Liver (tissue), 3 donors: Measurements from ENCODE around the gene GPR89B.

Experiments used
- CTCF ChIP-seq: fragments of 150-350 bp; IDR thresholded peaks from 2 replicates; pipeline ENCODE4 v1.5.1; 2017; ENCODE audit warnings: improper control_type of control experiment, low read depth, low read length; ENCODE audit not compliant: missing input control
- EGR1 ChIP-seq, 2 donors: IDR thresholded peaks; 2 replicates each; pipeline ENCODE4 v1.6.1; 2016 to 2018; ENCODE audit warnings: antibody characterized with exemption in 2 of 2, low read depth in 2 of 2
- FOXA2 ChIP-seq: IDR thresholded peaks from 2 replicates; pipeline ENCODE4 v1.6.1; 2016; ENCODE audit warnings: antibody characterized with exemption
- RAD21 ChIP-seq, 2 donors: IDR thresholded peaks; 2 replicates each; pipeline ENCODE4 v1.6.1; 2016; ENCODE audit warnings: antibody characterized with exemption in 2 of 2, mild to moderate bottlenecking in 2 of 2
- SP1 ChIP-seq: IDR thresholded peaks from 2 replicates; pipeline ENCODE4 v1.6.1; 2018; ENCODE audit warnings: antibody characterized with exemption, mild to moderate bottlenecking
- TAF1 ChIP-seq: conservative IDR thresholded peaks from 2 replicates; pipeline ENCODE4 v1.6.1; 2016; ENCODE audit warnings: antibody characterized with exemption, mild to moderate bottlenecking
- YY1 ChIP-seq: IDR thresholded peaks from 2 replicates; pipeline ENCODE4 v1.6.1; 2016; ENCODE audit warnings: antibody characterized with exemption, mild to moderate bottlenecking
- ZBTB33 ChIP-seq: IDR thresholded peaks from 2 replicates; pipeline ENCODE4 v1.6.1; 2016; ENCODE audit warnings: antibody characterized with exemption
- TF ChIP-seq, protein P1 (sequence below): IDR thresholded peaks from 2 replicates; pipeline ENCODE4 v1.6.1; 2016; ENCODE audit warnings: antibody characterized with exemption
- TF ChIP-seq, protein P2 (sequence below): IDR thresholded peaks from 2 replicates; pipeline ENCODE4 v1.6.1; 2016; ENCODE audit warnings: antibody characterized with exemption, mild to moderate bottlenecking
- donor health status: healthy.
- donor health status: healthy.

GRCh38 chr1:147919896-147920295 is 8.3 kb upstream of the GPR89B start:
- TF ChIP-seq EGR1 (IDR thresholded peaks at IDR 0.05; ENCODE audit: low read depth in 2 of 2), result no peak
- TF ChIP-seq, protein P1, sequence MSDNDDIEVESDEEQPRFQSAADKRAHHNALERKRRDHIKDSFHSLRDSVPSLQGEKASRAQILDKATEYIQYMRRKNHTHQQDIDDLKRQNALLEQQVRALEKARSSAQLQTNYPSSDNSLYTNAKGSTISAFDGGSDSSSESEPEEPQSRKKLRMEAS, result no peak
- TF ChIP-seq CTCF, result no peak
- TF ChIP-seq, protein P2, sequence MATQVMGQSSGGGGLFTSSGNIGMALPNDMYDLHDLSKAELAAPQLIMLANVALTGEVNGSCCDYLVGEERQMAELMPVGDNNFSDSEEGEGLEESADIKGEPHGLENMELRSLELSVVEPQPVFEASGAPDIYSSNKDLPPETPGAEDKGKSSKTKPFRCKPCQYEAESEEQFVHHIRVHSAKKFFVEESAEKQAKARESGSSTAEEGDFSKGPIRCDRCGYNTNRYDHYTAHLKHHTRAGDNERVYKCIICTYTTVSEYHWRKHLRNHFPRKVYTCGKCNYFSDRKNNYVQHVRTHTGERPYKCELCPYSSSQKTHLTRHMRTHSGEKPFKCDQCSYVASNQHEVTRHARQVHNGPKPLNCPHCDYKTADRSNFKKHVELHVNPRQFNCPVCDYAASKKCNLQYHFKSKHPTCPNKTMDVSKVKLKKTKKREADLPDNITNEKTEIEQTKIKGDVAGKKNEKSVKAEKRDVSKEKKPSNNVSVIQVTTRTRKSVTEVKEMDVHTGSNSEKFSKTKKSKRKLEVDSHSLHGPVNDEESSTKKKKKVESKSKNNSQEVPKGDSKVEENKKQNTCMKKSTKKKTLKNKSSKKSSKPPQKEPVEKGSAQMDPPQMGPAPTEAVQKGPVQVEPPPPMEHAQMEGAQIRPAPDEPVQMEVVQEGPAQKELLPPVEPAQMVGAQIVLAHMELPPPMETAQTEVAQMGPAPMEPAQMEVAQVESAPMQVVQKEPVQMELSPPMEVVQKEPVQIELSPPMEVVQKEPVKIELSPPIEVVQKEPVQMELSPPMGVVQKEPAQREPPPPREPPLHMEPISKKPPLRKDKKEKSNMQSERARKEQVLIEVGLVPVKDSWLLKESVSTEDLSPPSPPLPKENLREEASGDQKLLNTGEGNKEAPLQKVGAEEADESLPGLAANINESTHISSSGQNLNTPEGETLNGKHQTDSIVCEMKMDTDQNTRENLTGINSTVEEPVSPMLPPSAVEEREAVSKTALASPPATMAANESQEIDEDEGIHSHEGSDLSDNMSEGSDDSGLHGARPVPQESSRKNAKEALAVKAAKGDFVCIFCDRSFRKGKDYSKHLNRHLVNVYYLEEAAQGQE, result no peak
- TF ChIP-seq RAD21 (IDR thresholded peaks at IDR 0.05), result no peak
- TF ChIP-seq TAF1, result no peak
- no peak for TF ChIP-seq SP1
- TF ChIP-seq YY1, result no peak
- TF ChIP-seq FOXA2, result no peak
- TF ChIP-seq ZBTB33, result no peak
